Measurements from ENCODE around the gene C15orf40. TPM values are rescaled to one million over a fixed set of nuclear protein-coding genes. Genes with fewer than 3 reads are reported as not detected.

Gene C15orf40
- total RNA-seq, 1 donor from 2014 or later = 13.5 TPM

DNA sequence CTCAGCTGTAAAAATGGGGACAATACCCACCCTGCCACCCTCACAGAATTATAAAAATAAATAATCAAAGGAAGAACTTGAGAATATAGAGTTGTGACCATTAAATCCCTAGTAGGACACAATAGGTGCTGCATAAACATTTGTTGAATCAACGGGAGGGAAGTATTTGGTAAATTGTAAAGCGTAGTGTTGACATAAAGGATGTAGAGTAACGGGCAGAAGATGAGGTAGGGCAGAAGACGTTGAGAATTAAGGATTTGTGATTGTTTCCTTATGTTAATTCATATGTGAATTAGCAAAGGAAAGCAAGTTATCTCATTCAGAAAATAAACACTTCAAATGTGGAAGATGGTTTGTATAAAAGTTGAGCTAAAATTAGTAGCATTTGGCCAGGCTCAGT lies 18.3 kb downstream of the C15orf40 start:
- no peak for DNase-seq (ENCODE audit: low spot score)

DNA sequence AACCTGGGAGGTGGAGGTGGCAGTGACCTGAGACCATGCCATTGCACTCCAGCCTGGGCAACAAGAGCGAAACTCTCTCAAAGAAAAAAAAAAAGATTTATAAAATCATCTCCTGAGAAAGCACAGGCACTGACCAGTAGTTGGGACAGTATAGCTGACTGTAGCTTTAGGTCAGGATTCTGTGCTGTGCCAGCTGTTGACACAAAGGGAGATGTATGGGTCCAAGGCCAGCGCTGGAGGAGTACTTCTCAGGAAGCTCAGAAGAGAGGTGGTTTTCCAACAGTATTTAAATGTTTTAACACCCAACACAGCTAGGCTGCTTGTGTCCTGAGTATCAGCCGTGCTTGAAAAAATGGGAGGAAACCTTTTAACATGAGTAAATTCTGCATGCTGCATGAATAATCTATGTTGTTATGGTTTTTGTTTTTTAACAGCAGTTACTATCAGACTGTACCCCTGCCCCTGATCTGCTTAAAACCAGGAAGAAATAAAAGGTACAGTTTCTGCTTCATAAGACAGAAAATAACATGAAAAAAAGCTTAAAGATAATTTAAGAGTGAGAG lies 18.9 kb downstream of the C15orf40 start:
- no peak for DNase-seq (ENCODE audit: low spot score)

DNA sequence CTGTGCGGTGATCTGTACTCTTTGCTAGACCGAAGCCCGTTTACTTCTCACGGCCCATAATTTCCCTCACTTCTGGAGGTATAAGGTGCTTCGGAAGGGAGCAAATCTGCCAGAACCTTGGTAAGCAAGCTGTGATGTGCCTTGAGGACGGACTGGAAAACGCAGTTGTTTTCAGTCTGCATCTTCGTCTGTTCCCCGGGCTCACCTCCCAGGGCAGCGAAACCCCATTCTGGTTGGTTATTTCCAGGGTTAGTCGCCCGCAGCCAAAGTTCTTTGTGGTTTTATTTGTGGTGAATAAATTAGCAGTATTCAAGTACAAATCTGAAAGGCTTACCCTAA lies 25.0 kb downstream of the C15orf40 start:
- DNase-seq (ENCODE audit: low spot score) = no peak

DNA sequence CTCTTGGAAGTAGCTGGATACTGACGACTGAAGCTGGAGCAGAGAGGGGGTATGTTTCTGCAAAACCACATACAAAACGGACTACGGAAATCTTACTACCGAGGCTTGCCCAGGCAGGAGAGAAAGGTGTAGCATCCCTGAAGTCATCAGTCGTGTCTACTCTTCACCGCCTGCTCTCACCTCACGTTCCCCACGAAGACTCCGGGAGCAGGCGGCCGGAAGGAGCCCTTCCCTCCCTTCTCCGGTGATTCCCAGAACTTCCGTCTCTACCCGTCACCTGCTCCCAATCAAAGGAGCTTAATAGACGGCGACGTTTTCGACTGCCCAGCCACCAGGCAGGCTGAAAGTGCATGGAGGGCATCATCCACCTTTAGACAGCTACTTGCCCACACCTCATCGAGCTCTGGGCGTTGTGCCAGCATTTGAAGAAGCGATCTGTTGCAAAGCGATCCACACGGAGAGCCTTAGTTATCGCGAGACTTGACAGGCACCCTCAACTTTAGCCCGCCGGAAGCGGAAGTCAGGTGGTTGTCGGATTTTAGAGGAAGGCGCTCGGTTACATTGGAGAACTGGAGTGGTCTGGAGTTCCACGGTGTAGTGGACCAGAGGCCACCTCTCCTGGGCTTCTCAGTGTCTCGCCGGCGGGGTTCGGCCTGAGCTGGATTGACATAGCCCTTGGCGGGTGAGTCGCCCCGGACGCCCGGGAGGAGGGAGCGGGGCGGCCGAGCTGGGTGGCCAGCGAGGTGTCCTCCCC lies 25.6 kb downstream of the C15orf40 start, which contains the start of gene RAMAC:
Gene RAMAC (plus strand): TSS at position 523 of the 754 bp plus-strand sequence. CDS start 2,809 bp downstream, outside the sequence.
- DNase-seq (ENCODE audit: low spot score) = peak; percentile 98

DNA sequence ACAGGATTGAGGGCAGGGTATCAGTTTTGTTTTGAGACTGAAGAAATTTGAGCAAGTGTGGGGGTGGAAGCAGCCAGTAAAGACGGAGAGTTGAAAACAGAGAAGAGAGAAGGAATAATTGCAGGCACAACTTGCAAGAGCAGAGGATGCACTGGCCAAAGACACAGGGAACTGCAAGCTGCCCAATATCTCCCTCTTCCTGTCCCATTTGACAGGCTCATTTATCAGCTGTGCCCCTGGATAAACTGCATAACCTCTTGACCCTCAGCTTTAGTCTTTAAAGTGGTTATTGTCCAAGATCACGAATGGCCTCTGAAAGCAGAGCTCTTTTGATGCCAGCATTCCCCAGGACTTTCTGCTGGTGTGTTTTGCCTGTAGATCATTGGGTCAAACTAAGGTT lies 30.5 kb downstream of the C15orf40 start:
- DNase-seq (ENCODE audit: low spot score) = no peak

DNA sequence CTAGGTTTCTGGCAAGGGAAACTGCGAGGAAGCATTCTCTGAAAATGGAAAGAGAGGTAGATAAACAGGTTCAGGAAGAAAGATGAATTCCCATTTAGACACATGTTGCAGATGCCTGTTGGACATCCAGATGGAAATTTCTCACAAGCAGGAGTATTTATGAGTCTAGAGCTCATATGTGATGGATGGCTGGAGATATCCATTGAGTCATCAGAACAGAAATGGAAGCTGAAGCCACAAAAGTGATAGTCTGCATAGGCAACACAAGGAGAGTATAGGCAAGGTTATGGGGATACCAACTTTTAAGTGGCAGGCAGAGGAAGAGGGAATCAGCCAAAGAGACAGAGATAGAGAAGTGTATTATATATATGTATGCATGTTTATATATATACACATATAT lies 31.7 kb downstream of the C15orf40 start:
- DNase-seq (ENCODE audit: low spot score) = no peak

DNA sequence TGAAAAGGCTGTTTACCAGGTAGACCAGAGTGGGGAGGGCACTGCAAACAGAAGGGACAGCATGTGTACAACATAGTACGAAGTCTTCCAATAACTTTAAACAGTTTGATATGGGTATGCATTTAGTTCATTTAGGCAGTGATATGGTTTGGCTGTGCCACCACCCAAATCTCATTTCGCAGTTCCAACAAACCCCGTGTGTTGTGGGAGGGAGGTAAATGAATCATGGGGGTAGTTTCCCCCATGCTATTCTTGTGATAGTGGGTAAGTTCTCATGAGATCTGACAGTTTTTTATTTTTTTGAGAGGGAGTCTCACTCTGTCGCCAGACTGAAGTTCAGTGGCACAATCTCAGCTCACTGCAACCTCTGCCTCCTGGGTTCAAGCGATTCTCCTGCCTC lies 33.0 kb downstream of the C15orf40 start:
- DNase-seq (ENCODE audit: low spot score) = no peak

DNA sequence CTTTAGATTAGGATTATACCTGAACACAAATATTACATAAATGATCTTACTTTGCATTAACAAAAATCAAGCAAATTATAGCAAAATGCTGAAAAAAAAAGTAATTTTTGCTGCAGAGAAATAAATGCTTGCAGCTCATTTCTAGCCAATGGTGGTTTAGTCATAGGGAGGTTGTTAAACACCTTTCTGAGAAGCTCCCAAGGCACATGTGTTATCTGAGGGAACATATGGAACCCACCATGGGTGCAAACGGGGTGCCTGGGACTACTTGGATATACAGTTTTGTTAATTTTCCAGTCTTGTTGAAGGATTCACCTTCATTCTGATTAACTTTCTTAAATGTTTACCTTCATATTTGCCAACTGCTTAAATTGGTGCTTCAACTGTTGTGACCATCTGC lies 34.4 kb downstream of the C15orf40 start:
- DNase-seq (ENCODE audit: low spot score) = no peak

DNA sequence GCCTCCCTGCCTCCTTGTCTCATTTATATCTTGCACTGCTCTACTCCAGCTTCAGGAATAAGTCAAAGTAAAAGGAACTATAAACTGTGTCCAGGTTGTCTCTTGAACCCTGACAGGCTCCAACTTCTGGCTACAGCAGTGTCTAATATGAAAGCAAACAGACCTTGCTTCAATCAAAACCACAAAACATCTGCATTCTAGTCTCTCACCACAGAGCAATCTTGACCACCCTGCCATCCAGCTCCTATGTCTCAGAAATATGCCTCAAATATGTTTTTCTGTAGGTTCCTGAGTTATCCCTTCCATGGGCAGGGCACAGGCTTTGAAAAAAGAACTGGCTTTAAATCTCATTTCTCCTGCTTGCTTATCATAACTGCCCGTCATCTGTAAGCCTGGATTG lies 38.4 kb downstream of the C15orf40 start:
- DNase-seq (ENCODE audit: low spot score) = no peak

DNA sequence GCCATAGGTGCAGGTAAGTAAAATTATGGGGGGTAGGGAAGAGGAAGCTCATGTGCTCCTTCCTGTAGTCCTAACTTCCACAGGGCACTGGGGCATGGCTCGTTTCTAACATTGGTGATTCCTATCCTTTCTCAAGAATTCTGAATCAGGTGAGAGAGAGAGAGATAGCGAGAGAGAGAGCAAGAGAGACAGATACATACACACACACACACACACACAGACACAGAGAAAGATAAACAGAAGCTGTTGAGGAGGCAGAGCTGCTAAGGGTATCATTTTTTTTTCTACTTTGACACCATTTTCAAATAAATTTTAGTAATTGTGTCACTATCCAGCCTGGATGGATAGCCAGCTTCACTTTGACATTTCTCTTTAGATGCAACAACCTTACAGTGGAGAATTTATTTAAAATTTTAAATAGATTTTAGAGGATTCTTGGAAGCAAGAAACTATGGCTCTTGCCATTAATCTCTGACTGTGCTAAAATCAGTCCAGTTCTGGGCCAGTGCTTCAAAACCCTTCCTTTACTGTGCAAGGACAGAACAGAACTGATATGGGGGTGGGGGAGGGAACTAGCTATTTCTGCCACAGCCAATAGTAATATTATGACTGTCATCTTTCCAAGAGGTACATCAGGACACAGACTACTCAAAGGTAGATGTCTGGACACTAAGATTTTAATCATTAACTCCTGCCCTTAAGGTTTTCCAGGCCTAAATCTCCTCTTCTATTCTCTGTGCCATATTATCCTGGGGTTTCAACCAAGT lies 40.0 kb downstream of the C15orf40 start:
- no peak for DNase-seq (ENCODE audit: low spot score)

DNA sequence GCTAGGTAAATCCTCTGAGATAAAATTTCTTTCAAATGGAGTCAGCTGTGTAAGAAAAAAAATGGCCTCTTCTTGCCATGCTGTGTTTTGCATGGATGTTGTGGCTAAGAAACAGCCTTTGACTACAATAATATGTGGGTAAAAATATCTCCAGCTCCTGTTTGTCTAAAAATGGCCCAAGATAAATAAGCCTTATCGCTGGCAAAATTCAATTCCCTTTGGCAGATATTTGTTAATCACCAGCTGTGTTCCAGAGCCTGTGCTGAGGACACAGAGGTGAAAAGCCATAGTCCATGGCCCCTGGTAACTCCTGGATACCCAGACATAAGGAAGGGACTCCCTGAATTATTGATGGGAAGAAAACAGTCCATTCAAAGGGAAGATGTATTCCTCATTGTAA lies 40.7 kb downstream of the C15orf40 start:
- DNase-seq (ENCODE audit: low spot score) = no peak

DNA sequence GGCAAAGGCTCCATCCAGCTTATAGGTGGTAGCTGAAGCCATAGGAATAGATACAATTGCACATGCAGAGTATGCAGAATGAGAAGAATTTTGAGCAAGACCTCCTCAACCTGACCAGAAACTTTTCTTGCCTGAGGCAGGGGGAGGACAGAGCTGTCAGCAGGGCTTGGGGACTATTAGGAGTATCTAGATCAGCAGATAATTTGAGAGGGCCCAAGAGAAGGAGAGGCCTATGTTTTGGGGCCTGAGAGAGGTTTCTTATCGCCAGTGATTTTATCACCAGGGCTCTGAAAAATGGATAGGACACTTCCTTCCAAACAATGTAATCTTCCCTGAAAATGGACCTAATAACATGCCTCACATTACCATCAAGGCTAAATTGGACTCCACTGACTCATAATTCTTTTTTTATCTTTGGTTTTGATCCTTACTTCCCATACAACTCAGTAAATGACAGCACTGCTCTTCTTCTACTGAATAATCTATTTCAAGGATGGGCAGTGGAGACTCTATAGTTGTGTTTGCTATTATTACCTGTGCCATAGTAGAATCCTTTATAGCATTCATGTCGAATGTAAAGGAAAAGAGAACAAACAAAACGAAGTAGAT lies 41.3 kb downstream of the C15orf40 start:
- DNase-seq (ENCODE audit: low spot score) = no peak

DNA sequence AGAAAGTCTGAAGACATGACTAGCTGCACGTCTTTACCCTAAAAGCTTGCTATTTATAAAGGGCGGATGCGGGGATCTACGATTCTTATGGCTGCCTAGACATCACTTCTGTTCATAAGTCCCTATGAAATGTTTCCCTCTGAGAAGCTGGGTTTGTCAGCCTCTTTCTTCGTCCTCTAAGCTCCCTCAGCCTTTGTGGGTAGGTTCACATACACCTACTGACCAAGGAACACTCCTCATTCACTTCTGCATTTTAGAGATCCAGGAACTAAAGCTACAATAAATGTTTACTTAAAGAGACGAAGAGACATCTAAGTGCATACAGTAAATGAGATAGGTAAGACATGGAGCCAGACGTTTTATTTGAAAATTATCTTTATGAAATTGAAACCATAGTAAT lies 42.1 kb downstream of the C15orf40 start:
- no peak for DNase-seq (ENCODE audit: low spot score)

DNA sequence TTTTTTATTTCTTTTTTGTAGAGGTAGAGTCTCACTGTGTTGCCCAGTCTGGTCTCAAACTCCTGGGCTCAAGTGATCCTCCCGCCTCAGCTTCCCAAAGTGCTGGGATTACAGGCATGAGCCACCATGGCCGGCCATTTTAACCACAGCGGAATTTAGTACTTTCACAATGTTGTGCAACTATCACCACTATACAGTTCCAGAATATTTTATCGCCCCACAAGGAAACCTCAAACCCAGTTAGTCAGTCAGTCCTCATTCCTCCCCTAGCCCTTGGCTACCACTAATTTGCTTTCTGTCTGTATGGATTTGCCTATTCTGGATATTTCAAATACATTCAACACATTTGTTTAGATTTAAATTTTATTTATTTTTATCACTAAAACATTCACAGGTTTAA lies 43.4 kb downstream of the C15orf40 start:
- no peak for DNase-seq (ENCODE audit: low spot score)

DNA sequence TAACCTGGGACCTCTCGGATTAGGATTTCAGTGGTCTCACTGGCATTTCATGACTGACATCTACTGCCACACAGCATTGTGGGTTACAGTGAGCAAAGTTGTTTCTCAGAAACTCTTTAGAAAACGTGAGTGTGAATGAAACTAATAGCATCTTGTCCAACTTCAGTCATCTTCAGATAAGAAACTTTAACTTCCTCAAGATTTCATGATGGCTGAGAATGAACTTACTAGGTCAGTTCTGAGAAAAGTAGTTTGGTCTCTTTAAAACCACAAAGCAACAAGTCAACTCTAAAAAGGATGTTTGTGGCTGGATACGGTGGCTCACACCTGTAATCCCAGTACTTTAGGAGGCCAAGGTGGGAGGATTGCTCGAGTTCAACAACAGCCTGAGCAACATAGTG lies 44.8 kb downstream of the C15orf40 start:
- DNase-seq (ENCODE audit: low spot score) = no peak

DNA sequence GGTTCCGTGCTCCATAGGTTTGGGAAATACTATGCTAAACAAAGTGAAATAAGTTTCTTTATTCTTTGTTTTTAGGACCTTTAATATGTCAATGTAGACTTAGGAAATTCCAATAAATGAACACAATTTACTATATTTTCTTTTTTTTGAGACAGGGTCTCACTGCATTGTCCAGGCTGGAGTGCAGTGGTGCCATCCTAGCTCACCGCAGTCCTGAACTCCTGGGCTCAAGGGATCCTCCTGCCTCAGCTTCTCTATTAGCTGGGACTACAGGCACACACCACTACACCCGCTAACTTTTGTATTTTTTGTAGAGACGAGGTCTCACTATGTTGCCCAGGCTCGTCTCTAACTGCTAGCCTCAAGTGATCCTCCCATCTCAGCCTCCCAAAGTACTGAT lies 46.5 kb downstream of the C15orf40 start:
- no peak for DNase-seq (ENCODE audit: low spot score)

DNA sequence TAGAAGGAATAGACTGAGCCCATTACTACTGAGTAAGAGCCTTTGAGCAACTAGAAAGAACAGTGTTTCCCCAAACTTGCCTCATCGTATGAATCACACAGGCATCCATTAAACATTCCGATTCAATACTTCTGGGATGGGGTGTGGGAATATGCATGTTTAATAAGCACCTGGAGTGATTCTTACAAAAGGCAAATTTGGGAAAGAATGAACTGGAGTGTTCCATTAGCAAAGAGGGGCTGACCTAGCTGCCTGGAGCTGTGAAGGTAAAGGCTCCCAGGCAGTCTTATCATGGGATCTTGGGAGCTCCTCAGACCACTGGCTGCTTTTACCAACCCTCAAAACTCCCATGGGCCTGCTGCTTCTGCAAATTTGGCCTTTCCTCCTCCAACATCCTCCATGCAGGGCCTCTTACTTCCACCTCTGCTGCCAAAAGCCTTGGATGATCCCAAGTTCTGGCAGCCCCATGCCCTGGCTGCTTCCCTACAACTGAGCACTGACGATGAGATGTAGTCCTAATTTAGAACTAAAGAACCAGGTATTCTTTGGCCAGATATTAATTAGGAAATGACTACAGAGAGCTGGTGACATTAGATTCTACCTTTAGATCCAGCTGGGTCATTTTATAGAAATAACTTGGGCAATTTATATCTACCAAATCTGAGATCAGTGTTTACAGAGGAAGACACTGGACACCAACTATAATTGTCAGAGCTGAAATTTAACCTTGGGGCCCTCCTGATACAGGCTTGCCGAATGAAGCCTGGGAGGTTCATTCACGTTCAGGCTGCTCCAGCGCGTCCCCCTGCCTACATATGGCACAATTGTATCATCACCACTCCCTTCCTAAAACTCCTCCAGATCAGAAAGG lies 47.7 kb downstream of the C15orf40 start:
- DNase-seq (ENCODE audit: low spot score) = no peak

DNA sequence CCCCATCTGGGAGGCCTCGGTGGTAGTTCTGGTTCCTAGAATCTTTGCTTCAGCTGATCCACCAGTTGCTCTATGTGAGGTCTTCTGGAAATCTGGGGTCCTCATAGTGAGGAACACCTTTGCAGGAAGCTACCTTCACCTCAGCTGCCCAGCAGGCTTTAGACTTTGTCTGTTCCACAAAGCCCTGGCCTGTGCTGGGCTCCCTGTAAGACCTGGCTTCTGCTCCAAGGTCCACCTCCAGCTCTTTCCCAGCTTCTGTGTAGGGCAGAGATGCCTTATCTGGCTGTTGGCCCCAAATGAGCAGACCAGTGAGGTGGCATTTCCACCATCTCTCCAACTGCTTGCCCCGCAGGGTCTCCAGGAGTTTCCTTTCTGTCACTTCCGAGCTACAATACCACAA lies 50.7 kb downstream of the C15orf40 start:
- no peak for DNase-seq (ENCODE audit: low spot score)

DNA sequence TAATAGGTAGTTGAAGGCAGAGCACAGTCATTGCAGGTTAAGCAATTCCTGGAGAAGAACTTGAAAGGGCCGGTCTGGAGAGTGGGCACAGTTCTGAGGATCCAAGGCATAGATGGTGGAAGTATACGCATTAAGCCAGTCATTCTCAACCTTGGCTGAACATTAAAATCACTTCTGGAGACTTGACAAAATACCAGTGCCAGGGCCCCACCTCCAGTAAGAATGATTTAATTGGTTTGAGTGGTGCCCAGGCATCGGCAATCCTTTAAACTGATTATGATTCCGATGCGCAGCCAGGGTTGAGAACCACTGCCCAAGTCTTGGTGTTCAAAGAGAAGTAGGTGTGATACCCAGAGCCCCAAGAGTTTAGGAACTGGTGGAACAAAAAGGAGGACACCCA lies 52.0 kb downstream of the C15orf40 start:
- DNase-seq (ENCODE audit: low spot score) = no peak

DNA sequence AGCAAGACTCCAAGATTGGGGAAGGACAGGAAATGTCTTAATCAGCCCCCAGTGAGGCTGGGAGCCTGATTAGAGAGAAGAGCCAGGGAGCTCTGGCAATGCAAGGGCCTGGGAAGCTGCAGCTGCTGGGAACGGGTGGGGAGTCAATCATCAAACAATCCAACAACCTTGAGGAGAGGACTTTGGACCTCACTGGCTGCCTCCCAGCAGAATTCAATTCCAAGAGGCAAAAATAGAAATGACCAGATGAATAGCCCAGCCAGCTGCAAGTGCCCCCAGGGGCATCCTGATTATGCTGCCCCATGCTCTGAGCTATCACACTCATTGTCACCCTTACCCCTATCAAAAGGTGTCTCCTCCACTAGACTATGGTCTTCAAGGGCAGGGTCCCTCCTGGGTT lies 52.8 kb downstream of the C15orf40 start:
- DNase-seq (ENCODE audit: low spot score) = no peak
